RCC 7860 (cell line): Measurements from ENCODE around the gene MAP2K2.

Experiments
- DNase-seq: peaks from one replicate; pipeline ENCODE4 v3.0.0-alpha.2; 2015; ENCODE audit warnings: low spot score
- FAIRE-seq: peaks from 2 replicates; lab custom pipeline; 2012; peaks lifted over from hg19 to GRCh38; lab: Jason Lieb, UNC

Gene MAP2K2

GRCh38 chr19:4100647-4101495 lies 23.1 kb downstream of the MAP2K2 start:
- no peak for FAIRE-seq

DNA sequence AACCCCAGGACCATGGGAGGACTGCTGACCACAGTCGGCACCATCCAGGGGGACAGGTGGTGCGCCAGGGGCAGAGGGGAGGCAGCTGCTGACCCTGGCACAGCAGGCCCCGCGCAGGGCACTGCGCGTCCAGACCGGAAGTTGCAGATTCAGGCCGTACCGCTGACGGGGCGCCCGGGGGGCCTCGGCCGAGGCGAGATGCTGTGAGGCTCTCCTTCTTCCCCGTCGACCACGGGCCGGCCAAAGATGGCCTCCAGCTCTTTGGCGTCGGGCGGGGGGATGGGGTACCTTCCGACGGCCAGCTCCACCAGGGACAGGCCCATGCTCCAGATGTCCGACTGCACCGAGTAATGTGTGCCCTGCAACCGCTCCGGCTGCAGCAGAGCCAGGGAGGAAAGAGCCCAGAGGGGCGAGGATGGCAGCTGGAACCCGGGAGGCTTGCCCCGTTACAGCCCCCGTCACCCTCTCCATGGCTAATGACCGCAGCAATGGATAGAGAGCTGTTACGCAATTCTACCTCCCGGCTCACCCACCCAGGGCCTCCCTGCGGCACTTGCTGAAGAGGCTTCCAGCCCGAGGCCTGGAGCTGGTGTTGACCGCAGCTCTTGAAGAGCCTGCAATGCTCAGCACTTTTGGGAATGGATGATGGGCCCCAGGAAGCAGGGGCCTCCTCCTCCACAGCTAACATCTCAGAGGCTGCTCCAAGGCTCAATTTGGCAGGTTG lies 24.7 kb downstream of the MAP2K2 start:
- DNase-seq: no peak
- no peak for FAIRE-seq

More at GRCh38 chr19:4100647-4101495, 23.1 kb downstream of the MAP2K2 start:
- DNase-seq: no peak

DNA sequence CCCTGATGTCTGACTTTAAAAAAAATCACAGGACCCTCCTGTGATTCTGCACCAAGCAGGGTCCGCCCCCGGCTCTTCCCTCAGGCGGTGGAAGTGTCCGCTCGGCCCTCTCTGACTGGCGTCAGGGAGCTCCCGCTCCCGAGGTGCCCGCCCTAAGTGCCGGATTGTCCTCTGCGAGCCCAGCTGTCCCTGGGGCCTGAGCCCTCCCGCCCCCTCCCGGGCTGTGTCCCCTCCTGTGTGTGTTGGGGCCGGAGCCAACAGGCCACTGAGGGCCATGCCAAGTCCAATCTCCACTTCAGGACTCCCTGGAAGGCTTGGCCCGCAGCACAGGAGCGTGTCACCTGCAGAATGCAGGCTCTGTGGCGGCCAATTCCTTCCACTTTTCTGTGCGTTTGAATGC lies 25.4 kb downstream of the MAP2K2 start:
- FAIRE-seq: no peak

GRCh38 chr19:4097501-4097900 lies 26.4 kb downstream of the MAP2K2 start:
- FAIRE-seq: no peak
- DNase-seq: no peak

More for the DNA sequence above, 25.4 kb downstream of the MAP2K2 start:
- DNase-seq: no peak

- DNase-seq: no peak
Observed at GRCh38 chr19:4096049-4096892, 27.7 kb downstream of the MAP2K2 start.

DNA sequence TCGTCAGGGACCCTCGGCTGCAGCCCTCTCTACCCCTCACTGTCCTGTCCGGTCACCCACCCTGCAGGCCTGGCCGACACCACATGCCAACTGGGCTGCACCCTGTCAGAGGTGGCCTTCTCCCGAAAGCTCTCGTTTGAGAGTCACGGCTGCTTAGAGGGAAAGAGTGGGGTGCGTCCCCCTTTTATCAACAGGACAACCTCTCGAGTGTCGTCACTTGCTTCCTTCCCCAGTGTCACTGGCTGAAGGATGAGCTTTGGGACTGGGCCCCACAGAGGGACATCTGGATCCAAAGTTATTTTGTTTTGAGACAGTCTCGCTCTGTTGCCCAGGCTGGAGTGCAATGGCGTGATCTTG lies 28.5 kb downstream of the MAP2K2 start:
- DNase-seq: no peak
- FAIRE-seq: no peak

More at GRCh38 chr19:4096049-4096892, 27.7 kb downstream of the MAP2K2 start:
- no peak for FAIRE-seq

- no peak for DNase-seq
- FAIRE-seq: no peak
Observed at GRCh38 chr19:4094761-4095487, 29.0 kb downstream of the MAP2K2 start.

GRCh38 chr19:4094291-4094690 lies 29.6 kb downstream of the MAP2K2 start:
- no peak for DNase-seq
- FAIRE-seq: no peak

DNA sequence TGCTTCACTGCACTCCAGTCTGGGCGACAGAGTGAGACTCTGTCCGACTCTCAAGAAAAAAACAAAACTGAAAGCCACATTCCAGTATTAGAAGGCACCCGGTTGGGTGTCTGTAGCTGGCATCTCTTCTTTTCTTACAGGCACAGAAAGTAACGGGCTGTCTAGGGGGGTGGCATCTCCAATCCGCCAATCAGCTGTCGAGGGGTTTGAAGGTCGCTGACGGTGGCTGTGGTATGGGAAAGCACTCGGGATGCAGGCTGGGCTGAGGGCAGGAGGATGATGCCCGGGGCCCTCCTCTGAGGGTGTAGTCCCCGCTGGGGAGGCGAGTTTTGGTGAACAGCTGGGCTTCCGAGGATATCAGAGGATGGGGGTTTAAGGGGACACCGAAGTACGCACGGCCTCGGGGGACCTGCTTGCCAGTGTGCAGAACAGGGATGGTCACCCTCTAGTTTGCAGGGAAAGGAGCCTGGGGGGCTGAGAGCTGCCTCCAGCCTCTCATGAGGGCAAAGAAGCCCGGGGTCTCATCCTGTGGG lies 30.2 kb downstream of the MAP2K2 start:
- FAIRE-seq (no peak), DNase-seq (no peak)

DNA sequence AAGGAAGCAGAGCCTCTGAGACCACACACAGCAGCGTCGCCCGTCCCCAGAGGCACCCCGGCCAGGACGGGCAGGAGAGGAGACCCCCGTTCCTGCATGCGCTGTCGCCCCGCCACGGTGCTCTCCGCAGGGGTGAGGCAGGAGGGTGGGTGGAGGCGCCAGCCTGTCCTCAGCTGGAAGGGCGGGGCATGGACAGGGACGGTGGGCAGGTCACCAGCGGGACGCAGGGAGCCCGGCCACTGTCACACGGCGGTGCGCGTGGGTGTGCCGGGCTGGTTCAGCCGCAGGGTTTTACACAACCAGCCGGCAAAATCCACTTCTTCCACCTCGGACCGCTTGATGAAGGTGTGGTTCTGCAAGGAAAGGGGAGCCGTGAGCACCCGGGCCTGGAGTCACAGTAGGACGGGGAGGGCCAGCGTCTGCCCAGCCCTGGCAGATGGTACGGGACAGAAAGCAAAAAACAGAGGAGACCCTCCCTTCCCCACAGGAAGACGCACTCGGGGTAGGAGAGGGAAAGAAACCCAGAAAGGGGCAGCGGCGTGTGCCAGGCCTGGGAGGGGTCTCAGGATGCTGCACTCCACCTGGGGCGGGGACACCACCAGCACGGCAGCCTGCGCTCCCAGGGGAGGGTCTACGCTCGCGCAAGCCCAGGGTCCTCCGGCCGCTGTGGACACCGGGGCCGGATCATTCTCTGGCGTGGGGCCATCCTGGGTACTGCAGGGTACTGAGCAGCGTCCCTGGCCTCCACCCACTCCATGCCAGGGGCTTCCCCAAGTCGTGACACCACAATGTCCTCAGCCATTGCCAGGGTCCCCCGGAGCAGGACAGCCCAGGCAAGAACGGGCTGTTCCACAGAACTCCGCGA lies 33.3 kb downstream of the MAP2K2 start:
- no peak for DNase-seq
- no peak for FAIRE-seq

GRCh38 chr19:4089946-4090345 lies 34.0 kb downstream of the MAP2K2 start:
- DNase-seq (no peak), FAIRE-seq (no peak)

DNA sequence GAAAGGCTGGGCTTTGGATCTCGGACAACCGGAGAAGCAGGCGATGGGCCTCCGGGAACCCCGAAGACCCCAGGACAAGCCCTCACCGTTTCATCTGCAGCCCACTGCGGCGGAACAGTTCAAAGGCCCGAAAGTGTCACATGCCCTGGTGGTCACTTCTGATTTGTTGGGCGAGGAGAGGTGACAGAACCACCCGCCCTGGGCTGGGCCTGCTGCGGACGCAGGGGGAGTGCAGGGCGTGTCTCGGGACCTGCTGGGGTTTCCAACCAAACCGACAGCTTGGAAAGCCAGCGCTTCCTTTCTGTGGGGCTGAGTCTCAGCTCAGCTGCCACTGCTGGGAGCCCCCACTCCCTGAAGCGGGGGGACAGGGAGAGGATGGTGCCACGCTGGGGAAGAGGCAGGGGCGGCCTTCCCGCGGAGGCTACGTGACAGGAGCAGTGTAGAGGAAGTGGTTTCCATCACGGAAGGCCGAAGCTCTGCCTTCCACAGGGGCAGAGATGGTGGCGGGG lies 34.5 kb downstream of the MAP2K2 start:
- DNase-seq (no peak), FAIRE-seq (no peak)

DNA sequence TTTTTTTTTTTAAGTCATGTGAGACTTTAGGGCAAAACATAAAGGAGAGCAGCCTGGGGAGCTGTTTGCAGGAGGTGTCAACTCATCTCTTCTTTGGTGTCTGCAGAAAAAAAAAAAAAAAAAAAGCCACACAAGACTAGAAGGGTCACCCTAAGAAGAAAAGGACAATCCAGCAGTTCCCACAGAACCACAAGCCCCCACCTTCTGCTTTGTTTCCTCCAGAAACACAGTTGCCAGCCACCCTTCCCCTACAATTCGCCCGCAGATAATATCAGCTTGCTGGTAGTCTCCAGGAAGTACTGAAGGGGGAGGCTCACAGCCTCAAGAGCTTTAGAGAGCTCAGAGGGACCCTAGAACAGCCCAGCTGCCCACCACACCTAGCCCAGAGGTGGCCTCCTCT lies 34.9 kb downstream of the MAP2K2 start:
- FAIRE-seq (no peak), DNase-seq (no peak)

DNA sequence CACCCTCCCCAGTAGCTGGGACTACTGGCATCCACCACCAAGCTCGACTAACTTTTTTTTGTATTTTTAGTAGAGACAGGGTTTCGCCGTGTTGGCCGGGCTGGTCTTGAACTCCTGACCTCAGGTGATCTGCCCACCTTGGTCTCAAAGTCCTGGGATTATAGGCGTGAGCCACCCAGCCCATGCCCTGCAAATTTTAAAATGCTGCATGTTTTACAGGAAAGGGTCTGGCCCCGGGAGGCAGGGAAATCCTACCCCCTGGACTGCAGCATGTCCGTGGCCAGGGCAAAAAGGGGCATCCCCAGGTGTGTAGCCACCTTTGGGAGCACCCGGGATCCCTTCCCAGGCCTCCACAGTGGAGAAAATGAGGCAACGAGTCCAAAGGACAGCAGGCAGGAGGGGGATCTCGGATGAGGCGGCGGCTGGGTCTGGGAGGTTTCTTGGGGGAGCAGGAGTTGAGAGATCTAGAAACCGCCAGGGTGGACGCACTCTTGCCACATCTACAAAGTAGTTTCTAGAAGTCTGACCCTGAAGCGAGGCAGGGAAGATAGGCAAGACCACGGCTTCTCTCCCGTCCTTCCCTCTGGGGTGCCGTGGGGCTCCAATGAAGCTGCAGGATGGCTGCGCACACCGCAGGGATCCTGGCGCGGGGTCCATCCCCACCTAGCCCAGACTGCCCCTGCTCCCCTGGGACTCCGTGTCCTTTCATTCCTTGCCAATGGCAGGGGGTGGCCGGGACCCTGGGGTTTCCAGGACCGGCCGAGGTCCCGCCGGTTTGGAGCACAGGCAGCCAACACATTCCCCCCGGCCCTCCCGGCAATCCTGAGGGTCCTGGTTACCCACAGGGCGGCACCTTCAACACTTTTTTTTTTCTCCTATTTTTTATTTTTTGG lies 35.9 kb downstream of the MAP2K2 start:
- no peak for FAIRE-seq
- no peak for DNase-seq

- DNase-seq: no peak
- FAIRE-seq: no peak
Observed at GRCh38 chr19:4086411-4086867, 37.5 kb downstream of the MAP2K2 start.

DNA sequence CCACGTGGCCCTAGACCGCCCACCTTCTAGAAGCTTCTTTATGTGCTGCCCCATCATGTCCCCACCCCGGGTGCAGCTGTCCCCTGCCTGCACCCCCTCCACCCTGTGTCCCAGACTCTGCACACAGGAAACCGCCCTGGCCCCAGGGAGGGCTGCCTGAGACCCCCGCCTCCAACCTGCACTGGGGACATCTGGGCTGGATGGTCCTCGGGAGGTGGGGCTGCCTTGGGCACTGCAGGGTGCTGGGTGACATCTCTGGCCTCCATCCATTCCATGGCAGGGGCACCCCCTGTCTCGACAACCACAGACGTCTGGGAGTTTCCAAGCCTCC lies 39.4 kb downstream of the MAP2K2 start:
- DNase-seq (no peak), FAIRE-seq (no peak)

DNA sequence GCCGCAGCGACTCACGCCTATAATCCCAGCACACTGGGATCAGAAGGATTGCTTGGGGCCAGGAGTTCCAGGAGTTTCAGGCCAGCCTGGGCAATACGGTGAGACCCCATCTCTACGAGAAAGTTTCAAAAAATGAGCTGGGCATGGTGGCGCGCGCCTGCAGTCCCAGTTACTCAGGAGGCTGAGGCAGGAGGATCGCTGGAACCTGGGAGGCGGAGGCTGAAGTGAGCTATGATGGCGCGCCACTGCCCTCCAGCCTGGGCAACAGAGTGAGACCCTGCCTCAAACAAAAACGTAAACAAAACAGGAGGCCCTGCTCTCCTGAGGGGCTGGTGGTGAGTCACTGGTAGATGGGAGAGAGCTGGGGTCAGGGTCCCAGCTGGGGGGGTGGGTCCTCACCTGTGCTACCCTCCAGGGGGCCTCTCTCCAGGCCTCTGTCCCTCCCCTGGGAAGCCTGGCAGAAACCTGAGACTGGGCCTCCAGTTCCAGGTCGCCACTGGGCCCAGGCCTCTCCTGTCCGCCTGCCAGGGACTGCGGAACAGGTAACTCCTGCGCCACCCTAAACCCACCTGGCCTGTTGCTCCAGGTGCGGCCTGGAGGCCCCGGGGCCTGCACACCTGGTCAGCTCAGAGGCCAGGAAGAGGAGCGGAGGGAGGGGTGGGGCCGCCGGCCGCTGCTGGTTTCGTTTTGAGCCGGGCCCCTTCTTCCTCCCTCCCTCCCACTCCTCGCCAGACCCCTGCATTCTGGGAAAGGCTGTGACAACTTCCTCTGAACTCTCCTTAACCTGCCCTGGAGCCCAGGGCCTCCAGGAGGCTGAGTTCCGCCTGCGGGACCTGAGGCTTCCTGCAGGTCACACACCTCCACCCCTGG lies 40.0 kb downstream of the MAP2K2 start:
- DNase-seq (no peak), FAIRE-seq (no peak)
